HL-60/S4 (cell line): ENCODE data around the gene STX5.
"Not testable (repeated sequence)": the region's sequence is repeated elsewhere in the genome, so short reads cannot be mapped to it uniquely, and the experiment has no call there.

Source experiments
- in situ Hi-C: fragments of 300-500 bp; cut with MboI; formaldehyde crosslinking; loops from 2 replicates; pipeline ENCODE4 v1.14.3; 2022; ENCODE audit warnings: low sequenced_read_pairs

The STX5 gene

DNA sequence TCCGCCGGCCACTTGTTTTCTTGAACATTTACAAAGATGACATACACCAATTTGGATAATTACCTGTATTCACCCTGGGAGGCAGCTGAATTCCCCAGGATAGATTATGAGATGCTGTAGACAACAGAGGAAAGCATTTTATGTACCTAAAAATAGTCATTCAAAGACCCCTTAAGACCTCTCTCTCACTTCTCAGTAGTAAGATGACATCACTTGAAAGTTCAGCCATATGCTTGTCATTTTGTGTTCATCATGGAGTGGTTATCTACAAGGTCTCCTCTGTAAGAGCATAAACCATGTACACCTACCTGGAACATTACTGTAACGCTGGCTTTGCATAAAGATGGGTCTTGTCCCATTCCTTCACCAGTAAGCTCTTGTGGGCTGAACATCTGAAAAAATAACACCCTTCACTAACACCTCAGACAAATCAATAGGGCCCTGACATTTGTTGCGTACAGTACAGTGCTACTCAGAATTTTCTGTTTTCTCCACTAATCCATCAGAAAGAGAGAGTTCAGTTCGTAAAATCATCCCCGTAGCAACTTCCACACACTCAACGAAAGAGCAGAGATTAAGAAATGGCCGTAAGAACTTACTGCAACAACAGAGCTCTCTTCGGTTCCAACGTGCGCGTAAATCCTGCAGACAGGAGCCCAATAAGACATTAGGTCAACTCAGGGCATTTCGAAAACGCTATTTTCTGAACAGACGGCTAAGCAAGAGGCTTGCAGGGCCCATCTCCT is 23.1 kb upstream of the STX5 start:
- in situ Hi-C loops, result no loop called here

DNA sequence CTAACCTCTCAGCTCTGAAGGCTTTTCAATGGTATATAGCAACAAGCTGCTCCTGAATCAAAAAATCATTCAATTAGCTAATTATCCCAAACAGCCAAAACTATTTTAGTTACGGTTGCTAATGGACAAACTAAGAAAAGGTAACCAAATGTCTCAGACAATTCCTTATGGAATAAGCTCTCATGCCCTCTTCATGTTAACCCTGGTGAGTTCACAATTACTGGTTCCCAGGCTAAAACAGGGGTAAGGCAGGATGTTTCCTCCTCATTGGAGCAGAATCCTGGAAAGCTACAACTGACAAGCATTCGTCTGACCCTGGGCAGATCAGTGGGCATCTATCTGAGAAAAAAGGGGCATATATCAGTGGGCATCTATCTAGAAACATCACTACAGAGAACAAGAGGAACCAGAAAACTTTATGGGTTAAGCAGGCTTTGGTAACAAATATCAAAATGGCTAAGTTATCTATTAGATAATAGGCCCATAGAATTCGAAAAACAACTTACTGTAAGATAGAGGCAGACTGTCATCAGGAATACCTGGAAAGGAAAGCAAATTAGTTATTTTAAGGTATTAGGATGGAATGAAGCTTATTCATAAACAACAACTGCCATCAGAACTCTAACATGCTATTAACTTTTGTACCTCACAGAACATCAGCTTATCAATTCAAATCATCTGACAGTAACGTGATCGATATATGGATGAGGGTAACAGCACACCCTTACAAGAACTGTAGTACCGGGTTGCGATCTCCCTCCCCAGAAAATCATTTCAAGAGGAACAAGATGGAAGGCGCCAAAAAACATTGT is 22.4 kb upstream of the STX5 start:
- in situ Hi-C loops, result no loop called here

DNA sequence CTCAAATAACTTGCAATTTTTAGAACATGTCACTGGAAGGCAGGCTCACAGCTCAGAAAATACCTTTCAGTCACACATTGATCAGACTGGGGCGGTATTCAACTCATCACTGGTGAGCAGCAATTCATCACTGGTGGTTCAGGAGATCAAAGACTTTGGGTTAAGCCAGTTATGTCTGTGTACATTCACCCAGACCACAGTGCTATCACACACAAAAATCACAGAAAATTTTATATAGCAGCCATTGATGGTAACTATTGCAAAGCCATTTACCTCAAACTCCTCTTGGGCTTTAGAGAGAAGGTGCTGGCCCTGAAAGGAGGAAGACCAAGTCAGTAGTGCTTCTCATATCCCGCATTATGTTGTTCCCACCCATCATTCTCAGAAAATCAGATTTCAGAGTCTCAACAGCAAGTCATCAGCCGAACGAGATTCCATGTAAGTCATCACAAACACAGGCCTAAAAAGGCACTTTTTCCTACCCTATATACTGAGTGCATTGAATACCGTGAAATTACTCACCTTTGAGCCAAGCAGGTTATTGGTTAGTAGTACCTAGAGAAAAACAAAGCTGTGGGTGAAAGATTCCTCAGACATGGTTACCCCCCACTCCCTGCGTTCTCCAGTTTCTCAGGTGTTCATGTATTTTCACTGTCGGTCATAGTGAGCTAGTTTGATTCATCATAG is 21.6 kb upstream of the STX5 start:
- in situ Hi-C loops, result no loop called here

DNA sequence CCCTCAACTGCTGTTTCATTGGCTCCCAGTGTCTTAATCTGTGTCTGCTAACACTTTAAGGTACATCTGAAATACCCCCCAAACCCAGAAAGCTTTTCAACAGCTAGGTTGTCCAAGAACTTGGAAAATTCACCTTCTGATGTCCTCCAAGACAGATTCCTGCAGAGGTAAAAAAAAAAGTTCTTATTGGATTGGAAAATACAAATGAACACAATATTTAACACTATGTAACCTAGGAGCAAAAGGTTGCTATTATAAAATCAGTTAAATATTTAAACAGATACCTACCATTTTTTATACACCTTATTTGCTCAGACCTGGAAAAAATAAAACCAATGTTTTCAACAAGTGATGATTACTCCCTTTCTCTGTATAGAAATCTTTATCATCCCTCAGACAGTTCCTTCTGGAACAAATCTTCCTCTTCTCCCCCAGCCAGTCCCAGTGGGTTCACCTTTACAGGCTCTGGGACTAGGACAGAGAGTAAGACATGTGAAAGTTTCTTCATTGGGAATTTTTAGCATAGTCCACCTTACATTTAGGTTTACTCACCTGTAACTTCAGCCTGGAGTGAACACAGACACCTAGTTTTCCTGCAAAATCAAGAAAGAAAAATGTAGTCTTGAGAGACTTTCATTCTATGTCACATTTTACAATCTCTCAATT is 20.8 kb upstream of the STX5 start:
- in situ Hi-C loops, result no loop called here

DNA sequence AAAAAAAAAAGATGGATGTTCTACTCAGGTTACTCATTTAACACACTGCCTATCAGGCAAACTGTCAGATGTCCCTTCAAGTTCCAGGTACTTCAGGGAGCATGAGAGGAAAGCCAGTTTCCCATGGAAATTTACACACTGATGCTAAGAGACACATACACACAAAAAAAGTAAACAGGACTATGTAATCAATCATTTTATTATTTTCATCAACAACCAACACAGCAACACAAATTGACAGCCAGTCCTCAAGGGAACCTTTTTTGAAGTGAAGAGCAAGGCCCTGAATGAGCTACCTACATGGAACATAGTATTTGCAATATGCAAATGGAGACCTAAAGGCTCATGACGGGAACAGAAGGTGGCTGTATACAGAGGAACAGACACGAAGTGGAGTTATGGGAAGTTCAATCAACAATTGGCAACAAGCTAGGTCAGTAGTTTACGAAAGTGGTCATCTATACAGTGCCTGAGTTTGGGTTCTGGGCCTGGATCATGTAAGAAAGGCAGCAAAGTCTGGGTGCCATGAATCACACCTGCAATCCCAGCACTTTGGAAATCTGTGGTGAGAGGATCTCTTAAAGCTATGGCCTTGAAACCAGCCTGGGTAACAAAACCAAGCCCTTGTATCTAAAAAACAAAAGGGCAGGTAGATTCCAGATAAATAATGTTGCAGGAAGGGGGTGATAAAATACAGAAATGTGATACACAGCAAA is 20.1 kb upstream of the STX5 start:
- in situ Hi-C loops, result no loop called here

DNA sequence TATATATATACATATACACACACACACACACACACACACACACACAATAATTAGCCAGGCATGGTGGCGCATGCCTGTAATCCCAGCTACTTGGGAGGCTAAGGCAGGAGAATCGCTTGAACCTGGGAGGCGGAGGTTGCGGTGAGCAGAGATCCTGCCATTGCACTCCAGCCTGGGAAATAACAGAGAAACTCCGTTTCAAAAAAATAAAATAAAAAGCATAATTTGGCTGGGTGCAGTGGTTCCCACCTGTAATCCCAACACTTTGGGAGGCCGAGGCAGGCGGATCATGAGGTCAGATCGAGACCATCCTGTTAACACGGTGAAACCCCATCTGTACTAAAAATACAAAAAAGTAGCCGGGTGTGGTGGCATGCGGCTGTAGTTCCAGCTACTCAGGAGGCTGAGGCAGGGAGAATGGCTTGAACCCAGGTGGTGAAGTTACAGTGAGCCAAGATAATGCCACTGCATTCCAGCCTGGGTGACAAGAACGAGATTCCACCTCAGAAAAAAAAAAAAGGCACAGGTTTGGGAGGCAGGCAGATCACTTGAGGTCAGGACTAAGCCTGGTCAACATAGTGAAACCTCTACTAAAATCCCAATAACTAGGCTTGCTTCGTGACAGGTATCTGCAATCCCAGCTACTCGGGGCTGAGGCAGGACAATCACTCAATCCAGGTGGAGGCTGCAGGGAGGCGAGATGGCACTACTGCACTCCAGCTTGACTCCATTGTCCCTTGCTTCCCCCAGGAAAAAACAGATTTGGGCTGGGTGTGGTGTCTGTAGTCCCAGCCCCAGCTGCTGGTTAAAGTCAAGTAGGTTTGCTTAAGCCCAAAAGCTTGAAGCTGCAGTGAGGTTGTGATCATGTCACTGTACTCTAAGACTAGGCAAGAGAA is 19.3 kb upstream of the STX5 start:
- in situ Hi-C loops, result no loop called here

DNA sequence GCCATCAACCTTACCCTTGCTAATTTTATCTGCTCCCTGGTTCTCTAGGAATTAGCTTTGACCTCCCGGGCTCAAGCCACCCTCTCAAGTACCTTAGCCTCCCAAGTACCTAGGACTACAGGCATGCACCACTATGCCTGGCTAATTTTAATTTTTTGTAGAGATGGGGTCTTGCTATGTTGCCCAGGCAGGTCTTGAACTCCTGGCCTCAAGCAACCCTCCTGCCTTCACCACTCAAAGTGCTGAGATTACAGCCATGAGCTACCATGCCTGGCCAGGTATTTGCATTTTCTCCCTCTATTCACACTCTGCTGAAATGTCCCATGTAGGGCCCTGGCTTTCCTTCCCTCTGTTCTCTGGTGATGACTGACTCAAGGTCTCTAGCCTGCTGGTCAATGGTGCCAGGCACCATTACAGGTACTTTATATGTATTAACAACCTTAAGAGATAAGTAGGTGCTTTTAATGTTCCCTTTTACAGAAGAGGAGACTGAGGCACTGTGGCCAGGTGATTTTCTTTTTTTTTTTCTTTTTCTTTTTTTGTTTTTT is 16.0 kb upstream of the STX5 start:
- in situ Hi-C loops, result no loop called here

DNA sequence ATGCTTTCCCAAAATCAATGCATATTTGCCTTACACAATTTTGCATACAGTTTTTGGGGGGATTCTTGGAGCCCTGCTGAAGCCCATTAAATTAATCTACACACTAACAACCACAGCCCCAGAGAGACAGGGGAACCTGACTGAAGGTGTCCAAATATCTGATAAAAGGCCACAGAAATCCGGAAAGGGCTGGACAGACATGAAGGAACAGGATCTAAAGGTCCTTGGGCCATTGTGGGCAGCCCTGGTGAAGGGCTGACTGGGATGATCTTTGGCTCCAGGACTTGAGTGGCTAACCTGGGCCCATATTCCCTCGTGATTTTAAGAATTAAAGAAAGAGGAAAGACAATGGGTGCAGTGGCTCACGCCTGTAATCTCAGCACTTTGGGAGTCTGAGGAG is 14.3 kb upstream of the STX5 start:
- in situ Hi-C loops, result no loop called here

DNA sequence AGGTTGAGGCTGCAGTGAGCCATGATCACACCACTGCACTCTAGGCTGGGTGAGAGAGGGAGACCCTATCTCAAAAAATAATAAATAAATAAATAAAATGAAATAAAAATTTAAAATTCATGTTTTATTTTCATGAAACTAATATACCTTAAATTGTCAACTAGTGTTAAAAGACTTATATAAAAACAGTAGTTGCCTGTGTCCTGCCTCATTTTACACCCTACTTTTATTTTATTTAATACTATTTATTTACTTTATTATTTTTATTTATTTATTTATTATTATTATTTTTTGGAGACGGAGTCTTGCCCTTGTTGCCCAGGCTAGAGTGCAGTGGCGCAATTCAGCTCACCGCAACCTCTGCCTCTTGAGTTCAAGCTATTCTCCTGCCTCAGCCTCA is 12.3 kb upstream of the STX5 start:
- in situ Hi-C loops, result no loop called here

DNA sequence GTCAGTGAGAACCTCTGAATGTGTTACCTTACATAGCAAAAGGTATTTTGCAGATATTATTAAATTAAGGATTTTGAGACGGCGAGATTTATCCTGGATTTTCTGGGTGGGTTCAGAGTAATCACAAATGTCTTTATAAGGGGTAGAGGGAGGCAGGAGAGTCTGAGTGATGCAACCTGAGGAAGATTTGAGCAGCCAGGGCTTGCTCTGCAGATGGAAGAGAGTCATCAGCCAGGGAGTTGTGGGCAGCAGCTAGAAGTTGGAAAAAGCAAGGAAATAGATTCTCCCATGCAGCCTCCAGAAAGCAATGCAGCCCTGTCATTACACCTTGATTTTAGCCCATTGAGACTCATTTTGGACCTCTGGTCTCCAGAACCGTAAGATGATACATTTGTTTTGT is 11.6 kb upstream of the STX5 start:
- in situ Hi-C loops, result no loop called here

DNA sequence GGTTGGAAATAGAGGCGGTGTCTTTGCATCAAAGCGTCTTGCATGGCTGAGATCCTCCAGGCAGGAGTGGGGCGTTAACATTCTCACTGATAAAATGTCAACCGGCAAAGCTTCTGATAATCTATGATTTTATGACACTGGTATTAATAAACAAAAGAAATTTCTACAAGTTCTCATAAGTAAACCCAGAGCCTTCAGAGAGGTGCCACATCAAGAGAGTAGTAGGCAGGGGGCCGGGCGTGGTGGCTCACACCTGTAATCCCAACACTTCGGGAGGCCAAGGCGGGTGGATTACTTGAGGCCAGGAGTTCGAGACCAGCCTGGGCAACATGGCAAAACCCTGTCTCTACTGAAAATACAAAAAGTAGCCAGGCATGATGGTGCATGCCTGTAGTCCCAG is 11.0 kb upstream of the STX5 start:
- in situ Hi-C loops, result not testable (repeated sequence)

DNA sequence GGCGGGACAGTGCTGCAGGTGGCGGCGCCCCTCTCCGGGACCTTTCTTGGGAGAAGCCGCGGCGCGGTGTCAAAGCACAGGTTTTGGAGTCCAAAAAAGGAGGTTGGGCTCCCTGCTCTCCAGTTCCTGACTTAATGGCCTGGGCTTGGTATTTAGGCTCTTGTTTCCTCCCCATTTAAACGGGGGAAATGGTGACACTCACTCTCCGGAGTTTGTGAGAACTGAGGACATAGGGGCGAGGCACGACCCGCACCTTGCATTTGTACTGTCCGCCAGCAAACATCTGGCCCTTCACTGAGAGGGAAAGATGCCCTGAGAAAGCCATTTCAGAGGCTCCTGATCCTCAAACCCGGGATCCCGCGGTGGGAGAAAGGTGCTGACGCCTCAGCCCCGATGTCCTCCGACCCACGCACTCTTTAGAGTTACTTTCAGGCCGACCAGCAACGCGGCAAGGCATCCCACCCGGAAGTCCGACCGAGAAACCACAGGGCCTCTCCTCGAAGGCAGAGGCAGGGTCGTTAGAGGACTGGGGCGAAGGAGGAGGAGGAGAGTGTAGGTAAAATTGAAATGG is 10.4 kb upstream of the STX5 start:
- in situ Hi-C loops, result no loop called here

DNA sequence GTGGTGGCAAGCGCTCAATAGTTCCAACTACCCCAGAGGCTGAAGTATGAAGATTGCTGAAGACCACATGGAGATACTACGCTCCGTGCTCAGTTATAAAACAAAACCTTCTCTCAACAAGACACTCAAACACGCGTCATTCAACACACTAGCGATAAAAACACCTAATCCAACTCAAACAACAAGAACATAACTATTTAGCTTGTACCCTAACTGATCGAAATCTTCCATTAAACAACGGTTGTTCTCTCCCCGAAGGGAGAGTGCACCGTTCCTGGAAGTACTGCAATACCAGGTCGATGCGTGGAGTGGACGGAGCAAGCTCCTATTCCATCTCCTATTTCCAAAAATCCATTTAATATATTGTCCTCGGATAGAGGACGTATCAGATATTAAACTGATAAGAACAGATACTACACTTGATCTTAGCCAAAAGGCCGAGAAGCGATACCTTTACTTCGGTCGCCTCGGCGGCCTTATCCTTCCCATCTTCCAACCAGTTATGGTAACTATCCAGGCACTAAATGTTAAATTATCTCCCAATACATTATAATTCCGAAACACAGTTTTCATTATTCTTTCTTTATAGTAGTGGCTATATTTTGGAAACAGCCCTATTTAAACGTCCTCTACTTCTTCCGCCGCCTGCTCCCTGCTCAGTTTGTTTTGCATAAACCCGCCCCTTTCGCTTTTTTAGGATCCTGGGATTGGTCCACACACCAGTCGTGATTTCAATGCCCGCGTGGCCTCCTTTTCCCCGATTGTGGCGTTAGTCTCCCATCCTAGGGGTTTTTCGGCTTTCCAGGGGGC is 9.7 kb upstream of the STX5 start:
- in situ Hi-C loops, result no loop called here

DNA sequence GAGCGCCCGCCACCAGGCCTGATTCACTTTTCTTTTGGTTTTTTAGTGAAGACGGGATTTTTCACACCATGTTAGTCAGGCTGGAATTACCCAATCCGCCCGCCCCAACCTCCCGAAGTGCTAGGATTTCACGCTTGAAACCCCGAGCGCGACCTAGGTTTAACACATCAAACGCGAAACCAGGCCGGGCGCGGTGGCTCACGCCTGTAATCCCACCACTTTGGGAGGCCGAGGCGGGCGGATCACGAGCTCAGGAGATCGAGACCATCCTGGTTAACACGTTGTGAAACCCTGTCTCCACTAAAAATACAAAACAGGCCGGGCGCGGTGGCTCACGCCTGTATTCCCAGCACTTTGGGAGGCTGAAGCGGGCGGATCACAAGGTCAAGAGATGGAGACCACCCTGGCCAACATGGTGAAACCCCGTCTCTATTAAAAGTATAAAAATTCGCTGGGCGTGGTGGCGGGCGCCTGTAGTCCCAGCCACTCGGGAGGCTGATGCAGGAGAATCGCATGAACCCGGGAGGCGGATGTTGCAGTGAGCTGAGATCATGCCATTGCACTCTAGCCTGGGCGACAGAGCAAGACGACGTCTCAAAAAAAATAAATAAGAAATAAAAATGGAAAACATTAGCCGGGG is 9.0 kb upstream of the STX5 start:
- in situ Hi-C loops, result not testable (repeated sequence)

DNA sequence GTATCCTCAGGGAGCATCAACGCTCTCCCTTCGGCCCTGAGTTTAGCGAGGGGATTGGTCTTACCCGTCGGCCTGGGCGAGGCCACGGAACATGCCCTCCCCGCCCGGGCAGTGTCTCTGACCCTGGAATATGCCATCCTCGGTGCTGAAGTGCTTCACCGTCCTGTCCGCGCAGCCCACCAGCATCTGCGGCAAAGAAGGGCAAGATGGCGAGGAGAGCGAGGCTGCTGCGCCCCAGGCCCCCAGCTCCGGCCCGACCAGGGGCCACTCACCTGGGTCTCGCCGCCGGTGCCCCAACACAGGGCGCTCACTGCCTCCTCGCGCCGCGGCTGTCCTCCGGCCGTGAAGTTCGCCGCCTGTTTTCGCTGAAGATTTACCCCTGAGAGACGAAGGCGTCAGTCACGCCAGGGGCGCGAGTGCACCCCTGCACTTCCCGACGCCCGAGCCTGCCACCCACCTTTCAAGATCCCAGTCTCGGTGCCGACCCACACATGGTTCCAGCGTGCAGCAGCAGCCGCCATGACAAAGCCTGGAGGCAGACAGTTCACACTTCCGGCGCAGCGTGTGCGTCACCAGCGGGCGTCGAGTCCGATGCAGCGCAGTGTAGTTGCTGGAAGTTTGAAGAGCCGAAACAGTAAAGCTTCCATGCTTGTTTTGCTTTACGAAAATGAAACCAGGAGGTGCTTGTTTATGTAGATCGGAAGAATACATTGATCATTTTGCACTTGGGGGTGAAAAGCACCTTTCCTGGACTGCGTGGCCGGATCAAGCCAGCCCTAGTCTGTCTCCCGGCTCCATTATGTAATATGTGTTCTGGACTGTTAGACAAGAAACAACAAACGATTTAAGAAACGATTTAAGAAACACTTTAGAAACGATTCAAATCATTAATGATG is 7.4 kb upstream of the STX5 start, which contains the start of gene WDR74:
Gene WDR74 (minus strand): TSS at position 541 of the 896 bp plus-strand sequence. CDS start 20 bp downstream, at position 521.
- in situ Hi-C loops, result no loop called here

DNA sequence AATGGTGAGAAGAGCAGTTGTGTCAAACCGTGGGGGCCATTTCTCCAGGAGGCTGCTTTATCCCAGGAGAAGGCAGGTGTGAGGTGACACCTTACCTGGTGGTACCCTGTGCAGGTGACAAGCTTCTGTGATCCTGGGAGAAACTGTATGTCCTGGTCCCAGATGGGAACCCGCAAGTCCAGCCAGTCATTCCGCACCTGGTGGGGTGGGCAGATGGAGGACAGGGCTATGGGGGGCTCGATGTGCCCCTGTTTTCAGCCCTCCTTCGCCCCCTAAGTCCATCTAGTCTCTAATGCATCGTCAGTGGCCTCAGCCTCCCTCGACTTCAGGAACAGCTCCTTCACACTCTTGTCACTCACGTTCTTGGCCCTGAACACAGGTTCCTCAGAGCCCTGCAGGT is 3.5 kb upstream of the STX5 start:
- in situ Hi-C loops, result no loop called here
